WTC11 (cell line): Measurements from ENCODE around the gene GPRC5B. TPM values are rescaled to one million over a fixed set of nuclear protein-coding genes. Genes with fewer than 3 reads are reported as not detected.

ENCODE experiments used
- ATAC-seq: fragments of 200-7000 bp; cut with Tn5 transposase; 2 replicates; pipeline ENCODE4 v1.10.0; 2021; ENCODE audit warnings: mild to moderate bottlenecking, moderate library complexity
- CTCF ChIA-PET: fragments of 300-600 bp; sonication (Branson Sonifier 250); formaldehyde crosslinking; loops from one replicate; lab custom pipeline; 2021; ENCODE audit warnings: antibody characterized with exemption; lab: Charles Lee
- POLR2A ChIA-PET: fragments of 350-600 bp; sonication (Branson Sonifier 250); formaldehyde crosslinking; loops from one replicate; lab custom pipeline; 2021; ENCODE audit warnings: antibody characterized with exemption; lab: Charles Lee
- DNase-seq: peaks from one replicate; pipeline ENCODE4 v3.0.0; 2021; ENCODE audit warnings: low spot score
- H3K27ac Mint-ChIP-seq: 2 replicates; pipeline ENCODE4 v1.8.0; 2021; ENCODE audit warnings: mixed read lengths
- H3K27me3 Mint-ChIP-seq: 2 replicates; pipeline ENCODE4 v1.8.0; 2021; ENCODE audit warnings: low read depth, mild to moderate bottlenecking, moderate library complexity, mixed read lengths
- H3K36me3 Mint-ChIP-seq: 2 replicates; pipeline ENCODE4 v1.8.0; 2021; ENCODE audit warnings: mixed read lengths
- H3K4me1 Mint-ChIP-seq: 2 replicates; pipeline ENCODE4 v1.8.0; 2022; ENCODE audit warnings: mixed read lengths
- H3K4me3 Mint-ChIP-seq: 2 replicates; pipeline ENCODE4 v1.8.0; 2021; ENCODE audit warnings: mild to moderate bottlenecking, moderate library complexity, mixed read lengths
- H3K9me3 Mint-ChIP-seq: 2 replicates; pipeline ENCODE4 v1.8.0; 2021; ENCODE audit warnings: mixed read lengths
- CBFB ChIP-seq: sonication (generic); formaldehyde crosslinking; IDR thresholded peaks from 2 replicates; pipeline ENCODE4 v1.8.1; 2022; ENCODE audit warnings: mild to moderate bottlenecking, low read depth, missing genetic modification reagents
- EMX1 ChIP-seq: fragments of 250-450 bp; sonication (Bioruptor Pico); IDR thresholded peaks from 2 replicates; pipeline ENCODE4 v1.8.0; 2021; ENCODE audit warnings: mild to moderate bottlenecking
- ETV6 ChIP-seq: sonication (generic); formaldehyde crosslinking; IDR thresholded peaks from 2 replicates; pipeline ENCODE4 v1.8.1; 2022; ENCODE audit warnings: mild to moderate bottlenecking, missing genetic modification reagents
- ZNF219 ChIP-seq: sonication (generic); formaldehyde crosslinking; IDR thresholded peaks from 2 replicates; pipeline ENCODE4 v1.8.0; 2023; ENCODE audit warnings: missing genetic modification reagents, mild to moderate bottlenecking, borderline replicate concordance
- ZNF232 ChIP-seq: sonication (generic); formaldehyde crosslinking; IDR thresholded peaks from 2 replicates; pipeline ENCODE4 v1.8.0; 2022; ENCODE audit warnings: mild to moderate bottlenecking, missing genetic modification reagents
- ZNF423 ChIP-seq: fragments of 250-450 bp; sonication (Bioruptor Pico); IDR thresholded peaks from 2 replicates; pipeline ENCODE4 v2.1.2; 2022; ENCODE audit warnings: mild to moderate bottlenecking, moderate library complexity
- total RNA-seq: library from RNA; stranded (reverse); gene quantifications from 3 replicates; pipeline ENCODE4 v1.2.3, GENCODE V29; 2021
- TF ChIP-seq, protein P1 (sequence below): fragments of 200-600 bp; IDR thresholded peaks from 2 replicates; pipeline ENCODE4 v1.8.0; 2022; ENCODE audit warnings: antibody characterized with exemption
- TF ChIP-seq, protein P2 (sequence below): fragments of 250-450 bp; sonication (Bioruptor Pico); IDR thresholded peaks from 2 replicates; pipeline ENCODE4 v1.9.0; 2021; ENCODE audit warnings: mild to moderate bottlenecking
- TF ChIP-seq, protein P3 (sequence below): sonication (generic); formaldehyde crosslinking; conservative IDR thresholded peaks from 2 replicates; pipeline ENCODE4 v1.8.1; 2023; ENCODE audit warnings: mild to moderate bottlenecking, low read depth, missing genetic modification reagents, moderate library complexity
- TF ChIP-seq, protein P4 (sequence below): sonication (generic); formaldehyde crosslinking; IDR thresholded peaks from 2 replicates; pipeline ENCODE4 v1.8.0; 2023; ENCODE audit warnings: missing genetic modification reagents, mild to moderate bottlenecking, borderline replicate concordance
- TF ChIP-seq, protein P5 (sequence below): fragments of 250-450 bp; sonication (Bioruptor Pico); IDR thresholded peaks from 2 replicates; pipeline ENCODE4 v1.8.0; 2021; ENCODE audit warnings: mild to moderate bottlenecking
- TF ChIP-seq, protein P6 (sequence below): fragments of 250-450 bp; sonication (Bioruptor Pico); IDR thresholded peaks from 2 replicates; pipeline ENCODE4 v1.9.0; 2021; ENCODE audit warnings: mild to moderate bottlenecking

Gene GPRC5B
- total RNA-seq, 1 experiment from 2014 or later, result 104 TPM

DNA sequence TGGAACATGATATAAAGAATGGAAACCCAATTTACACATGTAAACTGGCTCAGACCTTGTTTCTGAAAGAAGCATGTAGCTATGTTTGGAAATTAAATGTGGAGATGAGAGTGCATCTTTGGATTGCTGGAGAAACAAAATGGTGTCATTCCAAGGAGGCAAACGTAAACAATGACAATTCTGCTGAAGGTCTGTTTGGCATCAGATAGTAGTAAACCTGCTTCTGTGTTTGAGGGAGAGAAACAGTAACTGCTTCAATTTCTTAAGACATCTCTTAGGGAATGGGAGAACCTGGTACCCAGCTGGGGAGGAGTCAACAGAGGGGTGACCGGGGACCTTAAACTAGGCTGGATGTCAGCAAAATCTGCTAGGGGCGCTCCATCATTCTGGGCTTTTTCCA, 23.5 kb downstream of the GPRC5B start (continued):
- no peak for TF ChIP-seq CBFB (CRISPR knock-in tag)
- TF ChIP-seq ZNF423 (CRISPR knock-in tag), result no peak
- TF ChIP-seq ZNF232, result no peak
- TF ChIP-seq, protein P1, sequence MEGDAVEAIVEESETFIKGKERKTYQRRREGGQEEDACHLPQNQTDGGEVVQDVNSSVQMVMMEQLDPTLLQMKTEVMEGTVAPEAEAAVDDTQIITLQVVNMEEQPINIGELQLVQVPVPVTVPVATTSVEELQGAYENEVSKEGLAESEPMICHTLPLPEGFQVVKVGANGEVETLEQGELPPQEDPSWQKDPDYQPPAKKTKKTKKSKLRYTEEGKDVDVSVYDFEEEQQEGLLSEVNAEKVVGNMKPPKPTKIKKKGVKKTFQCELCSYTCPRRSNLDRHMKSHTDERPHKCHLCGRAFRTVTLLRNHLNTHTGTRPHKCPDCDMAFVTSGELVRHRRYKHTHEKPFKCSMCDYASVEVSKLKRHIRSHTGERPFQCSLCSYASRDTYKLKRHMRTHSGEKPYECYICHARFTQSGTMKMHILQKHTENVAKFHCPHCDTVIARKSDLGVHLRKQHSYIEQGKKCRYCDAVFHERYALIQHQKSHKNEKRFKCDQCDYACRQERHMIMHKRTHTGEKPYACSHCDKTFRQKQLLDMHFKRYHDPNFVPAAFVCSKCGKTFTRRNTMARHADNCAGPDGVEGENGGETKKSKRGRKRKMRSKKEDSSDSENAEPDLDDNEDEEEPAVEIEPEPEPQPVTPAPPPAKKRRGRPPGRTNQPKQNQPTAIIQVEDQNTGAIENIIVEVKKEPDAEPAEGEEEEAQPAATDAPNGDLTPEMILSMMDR, result no peak
- TF ChIP-seq ZNF219 (CRISPR knock-in tag), result no peak

DNA sequence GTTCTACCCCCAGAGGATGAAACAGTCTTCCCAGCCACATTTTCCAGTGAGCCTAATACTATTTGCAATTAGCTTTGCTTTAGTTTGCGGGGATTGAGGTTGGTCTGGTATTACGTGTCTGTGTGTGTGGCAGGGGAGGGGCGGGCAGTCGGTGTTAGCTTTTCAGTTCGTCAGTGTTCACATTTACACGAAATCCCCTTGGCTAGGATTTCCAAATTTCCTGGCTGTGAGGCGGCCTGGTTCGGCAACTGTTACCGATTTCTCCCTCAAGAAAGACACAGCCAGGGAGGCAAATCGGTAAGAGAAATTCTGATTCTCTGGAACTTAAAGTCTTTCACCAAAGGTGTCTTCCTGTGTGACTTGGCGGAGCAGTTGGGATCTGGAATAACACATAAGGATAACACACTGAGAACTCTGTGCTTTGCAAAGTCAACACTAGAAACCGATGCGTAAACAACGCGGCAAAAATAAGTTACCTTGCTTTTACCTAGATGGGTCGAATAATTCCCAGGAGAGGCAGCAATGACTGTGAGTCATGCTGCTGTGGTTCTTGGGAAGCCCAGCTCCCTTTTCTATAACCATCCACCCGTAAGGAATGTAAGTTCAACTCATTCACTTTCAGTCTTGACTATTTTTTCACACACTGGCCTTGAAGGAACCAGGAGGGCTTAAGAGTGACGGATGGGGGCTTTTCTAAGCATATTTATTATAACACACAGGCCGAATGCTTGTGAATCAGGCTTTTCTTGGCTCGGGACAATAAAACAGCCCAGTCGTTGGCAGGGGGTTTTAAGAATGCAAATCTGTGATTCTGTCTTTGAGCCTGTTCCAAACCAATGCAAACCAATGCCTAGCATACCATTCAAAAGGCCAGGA, 24.2 kb downstream of the GPRC5B start:
- ChIA-PET CTCF (interaction anchor here (1.2 to 1.8 kb wide), 2 partner anchors 9 to 16 kb away, joined by 3 to 6 read pairs; no protein-coding TSS in a partner anchor), POLR2A (interaction anchor here (0.6 to 2.4 kb wide), 4 partner anchors 14 to 22 kb away, joined by 3 to 13 read pairs (median 4); no protein-coding TSS in a partner anchor)
- no peaks in the 10 kb centered on the region for H3K9me3 Mint-ChIP-seq
- peaks cover 87% of the 10 kb centered on the region for H3K4me1 Mint-ChIP-seq
- DNase-seq, result no peak
- H3K36me3 Mint-ChIP-seq, result peaks cover 51% of the 10 kb centered on the region
- 0 out of 2 replicates have a peak, but pooled peaks have one; percentile 17 for TF ChIP-seq ETV6 (CRISPR knock-in tag)
- TF ChIP-seq, protein P2, sequence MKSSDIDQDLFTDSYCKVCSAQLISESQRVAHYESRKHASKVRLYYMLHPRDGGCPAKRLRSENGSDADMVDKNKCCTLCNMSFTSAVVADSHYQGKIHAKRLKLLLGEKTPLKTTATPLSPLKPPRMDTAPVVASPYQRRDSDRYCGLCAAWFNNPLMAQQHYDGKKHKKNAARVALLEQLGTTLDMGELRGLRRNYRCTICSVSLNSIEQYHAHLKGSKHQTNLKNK, result no peak
- TF ChIP-seq, protein P3, sequence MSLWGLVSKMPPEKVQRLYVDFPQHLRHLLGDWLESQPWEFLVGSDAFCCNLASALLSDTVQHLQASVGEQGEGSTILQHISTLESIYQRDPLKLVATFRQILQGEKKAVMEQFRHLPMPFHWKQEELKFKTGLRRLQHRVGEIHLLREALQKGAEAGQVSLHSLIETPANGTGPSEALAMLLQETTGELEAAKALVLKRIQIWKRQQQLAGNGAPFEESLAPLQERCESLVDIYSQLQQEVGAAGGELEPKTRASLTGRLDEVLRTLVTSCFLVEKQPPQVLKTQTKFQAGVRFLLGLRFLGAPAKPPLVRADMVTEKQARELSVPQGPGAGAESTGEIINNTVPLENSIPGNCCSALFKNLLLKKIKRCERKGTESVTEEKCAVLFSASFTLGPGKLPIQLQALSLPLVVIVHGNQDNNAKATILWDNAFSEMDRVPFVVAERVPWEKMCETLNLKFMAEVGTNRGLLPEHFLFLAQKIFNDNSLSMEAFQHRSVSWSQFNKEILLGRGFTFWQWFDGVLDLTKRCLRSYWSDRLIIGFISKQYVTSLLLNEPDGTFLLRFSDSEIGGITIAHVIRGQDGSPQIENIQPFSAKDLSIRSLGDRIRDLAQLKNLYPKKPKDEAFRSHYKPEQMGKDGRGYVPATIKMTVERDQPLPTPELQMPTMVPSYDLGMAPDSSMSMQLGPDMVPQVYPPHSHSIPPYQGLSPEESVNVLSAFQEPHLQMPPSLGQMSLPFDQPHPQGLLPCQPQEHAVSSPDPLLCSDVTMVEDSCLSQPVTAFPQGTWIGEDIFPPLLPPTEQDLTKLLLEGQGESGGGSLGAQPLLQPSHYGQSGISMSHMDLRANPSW (CRISPR knock-in tag), result no peak
- ATAC-seq, result peak; percentile 79
- H3K4me3 Mint-ChIP-seq, result peak overlapping the region; percentile 51
- H3K27me3 Mint-ChIP-seq, result no peaks in the 10 kb centered on the region
- peak overlapping the region; percentile 100 for H3K27ac Mint-ChIP-seq

DNA sequence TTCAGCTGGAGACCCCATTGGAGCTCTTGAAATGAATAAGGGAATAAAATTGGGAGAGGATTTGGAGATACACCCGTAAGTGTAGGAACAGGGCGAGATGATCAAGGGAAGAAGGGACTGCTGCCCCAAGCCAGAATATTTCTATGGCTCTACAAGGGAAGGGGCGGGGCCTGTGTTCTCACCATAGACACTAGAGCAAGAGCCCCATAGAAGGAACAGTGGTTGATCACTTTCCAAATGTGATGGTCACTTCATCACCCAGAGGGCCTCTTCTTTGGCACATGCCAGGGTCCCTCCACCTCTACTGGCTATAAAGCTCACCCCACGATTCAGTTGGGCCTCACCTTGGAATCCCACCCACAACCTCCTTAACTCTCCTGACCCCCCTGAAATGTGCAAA, 25.0 kb downstream of the GPRC5B start:
- CTCF ChIA-PET, result no interaction called here
- Mint-ChIP-seq H3K36me3 (peaks cover 44% of the 10 kb centered on the region), H3K27me3 (no peaks in the 10 kb centered on the region), H3K4me3 (peak overlapping the region; percentile 51), H3K4me1 (peaks cover 92% of the 10 kb centered on the region), H3K27ac (peak overlapping the region; percentile 100), H3K9me3 (no peaks in the 10 kb centered on the region)
- ATAC-seq (no peak), DNase-seq (no peak)
- POLR2A ChIA-PET, result interaction anchor here (1.1 kb wide), 1 partner anchor 22 kb away, joined by 4 read pairs; no protein-coding TSS in a partner anchor
- TF ChIP-seq, protein P4, sequence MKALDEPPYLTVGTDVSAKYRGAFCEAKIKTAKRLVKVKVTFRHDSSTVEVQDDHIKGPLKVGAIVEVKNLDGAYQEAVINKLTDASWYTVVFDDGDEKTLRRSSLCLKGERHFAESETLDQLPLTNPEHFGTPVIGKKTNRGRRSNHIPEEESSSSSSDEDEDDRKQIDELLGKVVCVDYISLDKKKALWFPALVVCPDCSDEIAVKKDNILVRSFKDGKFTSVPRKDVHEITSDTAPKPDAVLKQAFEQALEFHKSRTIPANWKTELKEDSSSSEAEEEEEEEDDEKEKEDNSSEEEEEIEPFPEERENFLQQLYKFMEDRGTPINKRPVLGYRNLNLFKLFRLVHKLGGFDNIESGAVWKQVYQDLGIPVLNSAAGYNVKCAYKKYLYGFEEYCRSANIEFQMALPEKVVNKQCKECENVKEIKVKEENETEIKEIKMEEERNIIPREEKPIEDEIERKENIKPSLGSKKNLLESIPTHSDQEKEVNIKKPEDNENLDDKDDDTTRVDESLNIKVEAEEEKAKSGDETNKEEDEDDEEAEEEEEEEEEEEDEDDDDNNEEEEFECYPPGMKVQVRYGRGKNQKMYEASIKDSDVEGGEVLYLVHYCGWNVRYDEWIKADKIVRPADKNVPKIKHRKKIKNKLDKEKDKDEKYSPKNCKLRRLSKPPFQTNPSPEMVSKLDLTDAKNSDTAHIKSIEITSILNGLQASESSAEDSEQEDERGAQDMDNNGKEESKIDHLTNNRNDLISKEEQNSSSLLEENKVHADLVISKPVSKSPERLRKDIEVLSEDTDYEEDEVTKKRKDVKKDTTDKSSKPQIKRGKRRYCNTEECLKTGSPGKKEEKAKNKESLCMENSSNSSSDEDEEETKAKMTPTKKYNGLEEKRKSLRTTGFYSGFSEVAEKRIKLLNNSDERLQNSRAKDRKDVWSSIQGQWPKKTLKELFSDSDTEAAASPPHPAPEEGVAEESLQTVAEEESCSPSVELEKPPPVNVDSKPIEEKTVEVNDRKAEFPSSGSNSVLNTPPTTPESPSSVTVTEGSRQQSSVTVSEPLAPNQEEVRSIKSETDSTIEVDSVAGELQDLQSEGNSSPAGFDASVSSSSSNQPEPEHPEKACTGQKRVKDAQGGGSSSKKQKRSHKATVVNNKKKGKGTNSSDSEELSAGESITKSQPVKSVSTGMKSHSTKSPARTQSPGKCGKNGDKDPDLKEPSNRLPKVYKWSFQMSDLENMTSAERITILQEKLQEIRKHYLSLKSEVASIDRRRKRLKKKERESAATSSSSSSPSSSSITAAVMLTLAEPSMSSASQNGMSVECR (CRISPR knock-in tag), result no peak
- TF ChIP-seq, protein P5, sequence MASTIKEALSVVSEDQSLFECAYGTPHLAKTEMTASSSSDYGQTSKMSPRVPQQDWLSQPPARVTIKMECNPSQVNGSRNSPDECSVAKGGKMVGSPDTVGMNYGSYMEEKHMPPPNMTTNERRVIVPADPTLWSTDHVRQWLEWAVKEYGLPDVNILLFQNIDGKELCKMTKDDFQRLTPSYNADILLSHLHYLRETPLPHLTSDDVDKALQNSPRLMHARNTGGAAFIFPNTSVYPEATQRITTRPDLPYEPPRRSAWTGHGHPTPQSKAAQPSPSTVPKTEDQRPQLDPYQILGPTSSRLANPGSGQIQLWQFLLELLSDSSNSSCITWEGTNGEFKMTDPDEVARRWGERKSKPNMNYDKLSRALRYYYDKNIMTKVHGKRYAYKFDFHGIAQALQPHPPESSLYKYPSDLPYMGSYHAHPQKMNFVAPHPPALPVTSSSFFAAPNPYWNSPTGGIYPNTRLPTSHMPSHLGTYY (CRISPR knock-in tag), result no peak
- TF ChIP-seq, protein P6, sequence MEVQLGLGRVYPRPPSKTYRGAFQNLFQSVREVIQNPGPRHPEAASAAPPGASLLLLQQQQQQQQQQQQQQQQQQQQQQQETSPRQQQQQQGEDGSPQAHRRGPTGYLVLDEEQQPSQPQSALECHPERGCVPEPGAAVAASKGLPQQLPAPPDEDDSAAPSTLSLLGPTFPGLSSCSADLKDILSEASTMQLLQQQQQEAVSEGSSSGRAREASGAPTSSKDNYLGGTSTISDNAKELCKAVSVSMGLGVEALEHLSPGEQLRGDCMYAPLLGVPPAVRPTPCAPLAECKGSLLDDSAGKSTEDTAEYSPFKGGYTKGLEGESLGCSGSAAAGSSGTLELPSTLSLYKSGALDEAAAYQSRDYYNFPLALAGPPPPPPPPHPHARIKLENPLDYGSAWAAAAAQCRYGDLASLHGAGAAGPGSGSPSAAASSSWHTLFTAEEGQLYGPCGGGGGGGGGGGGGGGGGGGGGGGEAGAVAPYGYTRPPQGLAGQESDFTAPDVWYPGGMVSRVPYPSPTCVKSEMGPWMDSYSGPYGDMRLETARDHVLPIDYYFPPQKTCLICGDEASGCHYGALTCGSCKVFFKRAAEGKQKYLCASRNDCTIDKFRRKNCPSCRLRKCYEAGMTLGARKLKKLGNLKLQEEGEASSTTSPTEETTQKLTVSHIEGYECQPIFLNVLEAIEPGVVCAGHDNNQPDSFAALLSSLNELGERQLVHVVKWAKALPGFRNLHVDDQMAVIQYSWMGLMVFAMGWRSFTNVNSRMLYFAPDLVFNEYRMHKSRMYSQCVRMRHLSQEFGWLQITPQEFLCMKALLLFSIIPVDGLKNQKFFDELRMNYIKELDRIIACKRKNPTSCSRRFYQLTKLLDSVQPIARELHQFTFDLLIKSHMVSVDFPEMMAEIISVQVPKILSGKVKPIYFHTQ (CRISPR knock-in tag), result no peak
- TF ChIP-seq EMX1 (CRISPR knock-in tag), result no peak
